HepG2 (cell line): ENCODE results near the gene BRIP1. TPM values are rescaled to one million over a fixed set of nuclear protein-coding genes. Genes with fewer than 3 reads are reported as not detected.

Experiments
- NFYC ChIP-seq: IDR thresholded peaks from 2 replicates; pipeline ENCODE4 v1.6.1; 2016; ENCODE audit warnings: missing genetic modification reagents, missing compliant biosample characterization
- TCF12 ChIP-seq, 2 experiments: fragments of 450-650 bp in 1 of 2; sonication (generic) in 1 of 2; formaldehyde crosslinking in 1 of 2; IDR thresholded peaks; 2 replicates each; pipeline versions ENCODE4 v1.6.1 to v1.8.0; 2017 to 2022; ENCODE audit warnings: antibody characterized with exemption in 1 of 2, mild to moderate bottlenecking in 1 of 2, missing genetic modification reagents in 1 of 2, moderate library complexity in 1 of 2
- ZNF296 ChIP-seq: sonication (generic); formaldehyde crosslinking; conservative IDR thresholded peaks from 2 replicates; pipeline ENCODE4 v1.5.0; 2020; ENCODE audit warnings: mild to moderate bottlenecking, missing genetic modification reagents
- ZNF431 ChIP-seq: sonication (generic); formaldehyde crosslinking; IDR thresholded peaks from 2 replicates; pipeline ENCODE4 v1.9.0; 2022; ENCODE audit warnings: missing genetic modification reagents, low read depth, mild to moderate bottlenecking, borderline replicate concordance
- ZNF781 ChIP-seq: sonication (generic); formaldehyde crosslinking; IDR thresholded peaks from 2 replicates; pipeline ENCODE4 v1.5.1; 2020; ENCODE audit warnings: borderline replicate concordance, mild to moderate bottlenecking, missing genetic modification reagents; ENCODE audit errors: not compliant biosample characterization
- polyA plus RNA-seq, 8 experiments: library from polyadenylated mRNA; depleted of rRNA in 3 of 8; stranded (reverse) in 7 of 8; unstranded in 1 of 8; fragments of >200 nt; fragmentation: Illumina TruSeq in 4 of 8; extraction: Trizol in 4 of 8; gene quantifications; 2 replicates each; pipeline versions ENCODE4 v1.2.1 to v1.2.3, GENCODE V29; 2011 to 2016; ENCODE audit warnings: low read depth in 4 of 8, missing spikeins in 1 of 8, mixed read lengths in 1 of 8; ENCODE audit not compliant: insufficient read depth in 1 of 8
- total RNA-seq, 5 experiments: library from RNA; depleted of rRNA; stranded (reverse); fragments of >200 nt; fragmentation: Illumina TruSeq; extraction: Trizol; gene quantifications; 2 replicates each; pipeline ENCODE4 v1.2.3, GENCODE V29; 2016; ENCODE audit warnings: low read depth in 1 of 5
- TF ChIP-seq, protein P1 (sequence below): sonication (generic); formaldehyde crosslinking; IDR thresholded peaks from 2 replicates; pipeline ENCODE4 v1.4.0; 2020; ENCODE audit warnings: mild to moderate bottlenecking, missing genetic modification reagents

The BRIP1 gene
- total and polyA plus RNA-seq, 2 of the 13 experiments (the other 11 are each of a cell fraction or from before 2014, with no cell fraction given): 3.8 to 27.7 TPM

DNA sequence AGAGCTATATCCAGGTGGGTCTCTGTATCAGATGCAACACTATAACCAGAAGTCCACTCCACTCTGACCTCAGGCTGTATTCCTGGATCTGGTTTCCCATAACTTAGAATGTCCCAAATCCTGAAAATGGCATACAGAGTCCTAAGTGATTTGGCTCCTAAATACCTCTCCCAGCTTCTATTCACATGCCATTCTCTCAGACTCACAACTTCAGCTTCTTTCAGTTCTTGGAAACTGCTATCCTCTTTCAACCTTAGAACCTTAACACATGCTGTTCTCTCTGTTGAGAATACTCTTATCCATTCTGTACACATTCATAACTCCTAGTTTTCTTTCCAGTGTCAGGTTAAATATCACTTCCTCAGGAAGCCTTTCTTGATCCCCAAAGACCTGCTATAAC, 132.0 kb downstream of the BRIP1 start (continued):
- TF ChIP-seq, protein P1, sequence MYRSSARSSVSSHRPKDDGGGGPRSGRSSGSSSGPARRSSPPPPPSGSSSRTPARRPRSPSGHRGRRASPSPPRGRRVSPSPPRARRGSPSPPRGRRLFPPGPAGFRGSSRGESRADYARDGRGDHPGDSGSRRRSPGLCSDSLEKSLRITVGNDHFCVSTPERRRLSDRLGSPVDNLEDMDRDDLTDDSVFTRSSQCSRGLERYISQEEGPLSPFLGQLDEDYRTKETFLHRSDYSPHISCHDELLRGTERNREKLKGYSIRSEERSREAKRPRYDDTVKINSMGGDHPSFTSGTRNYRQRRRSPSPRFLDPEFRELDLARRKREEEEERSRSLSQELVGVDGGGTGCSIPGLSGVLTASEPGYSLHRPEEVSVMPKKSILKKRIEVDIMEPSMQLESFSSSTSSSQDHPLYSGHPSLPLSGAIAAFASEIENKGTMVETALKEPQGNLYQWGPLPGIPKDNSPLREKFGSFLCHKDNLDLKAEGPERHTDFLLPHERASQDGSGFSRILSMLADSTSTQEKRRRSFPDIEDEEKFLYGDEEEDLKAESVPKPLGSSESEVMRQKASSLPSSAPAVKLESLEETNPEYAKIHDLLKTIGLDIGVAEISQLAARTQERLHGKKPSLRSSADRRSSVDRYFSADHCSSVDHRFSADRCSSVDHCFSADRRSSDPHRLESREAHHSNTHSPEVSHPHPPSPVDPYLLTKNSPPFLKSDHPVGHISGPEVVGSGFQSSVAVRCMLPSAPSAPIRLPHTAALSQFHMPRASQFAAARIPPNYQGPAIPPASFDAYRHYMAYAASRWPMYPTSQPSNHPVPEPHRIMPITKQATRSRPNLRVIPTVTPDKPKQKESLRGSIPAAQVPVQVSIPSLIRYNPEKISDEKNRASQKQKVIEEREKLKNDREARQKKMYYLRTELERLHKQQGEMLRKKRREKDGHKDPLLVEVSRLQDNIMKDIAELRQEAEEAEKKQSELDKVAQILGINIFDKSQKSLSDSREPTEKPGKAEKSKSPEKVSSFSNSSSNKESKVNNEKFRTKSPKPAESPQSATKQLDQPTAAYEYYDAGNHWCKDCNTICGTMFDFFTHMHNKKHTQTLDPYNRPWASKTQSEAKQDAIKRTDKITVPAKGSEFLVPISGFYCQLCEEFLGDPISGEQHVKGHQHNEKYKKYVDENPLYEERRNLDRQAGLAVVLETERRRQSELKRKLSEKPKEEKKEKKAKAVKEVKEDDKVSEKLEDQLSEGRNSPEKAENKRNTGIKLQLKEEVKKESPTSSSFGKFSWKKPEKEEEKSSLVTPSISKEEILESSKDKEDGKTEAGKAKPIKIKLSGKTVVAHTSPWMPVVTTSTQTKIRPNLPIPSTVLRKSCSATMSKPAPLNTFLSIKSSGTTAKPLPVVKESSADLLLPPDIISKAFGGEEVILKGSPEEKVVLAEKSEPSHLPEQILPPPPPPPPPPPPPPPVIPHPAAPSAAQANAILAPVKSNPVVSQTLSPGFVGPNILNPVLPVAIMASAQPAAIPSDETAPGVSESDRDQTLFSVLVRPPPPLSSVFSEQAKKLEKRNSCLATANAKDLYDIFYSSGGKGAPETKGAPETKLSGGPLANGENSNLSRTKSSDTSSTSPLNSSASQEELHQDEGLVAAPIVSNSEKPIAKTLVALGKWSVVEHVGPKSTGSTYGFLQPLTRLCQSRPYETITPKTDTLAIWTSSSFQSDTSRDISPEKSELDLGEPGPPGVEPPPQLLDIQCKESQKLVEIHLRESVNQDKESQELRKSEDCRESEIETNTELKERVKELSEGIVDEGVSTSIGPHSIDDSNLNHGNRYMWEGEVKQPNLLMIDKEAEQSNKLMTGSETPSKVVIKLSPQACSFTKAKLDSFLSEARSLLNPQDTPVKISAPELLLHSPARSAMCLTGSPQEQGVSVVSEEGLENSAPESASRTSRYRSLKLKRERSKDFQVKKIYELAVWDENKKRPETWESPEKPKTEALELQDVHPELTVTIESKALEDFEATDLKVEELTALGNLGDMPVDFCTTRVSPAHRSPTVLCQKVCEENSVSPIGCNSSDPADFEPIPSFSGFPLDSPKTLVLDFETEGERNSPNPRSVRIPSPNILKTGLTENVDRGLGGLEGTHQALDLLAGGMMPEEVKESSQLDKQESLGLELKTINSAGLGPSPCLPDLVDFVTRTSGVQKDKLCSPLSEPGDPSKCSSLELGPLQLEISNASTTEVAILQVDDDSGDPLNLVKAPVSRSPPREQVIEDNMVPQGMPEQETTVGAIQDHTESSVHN: no peak
- no peak for TF ChIP-seq ZNF296
- TF ChIP-seq ZNF431 (CRISPR knock-in tag): no peak
- TF ChIP-seq TCF12 (IDR thresholded peaks at IDR 0.05): no peak
- no peak for TF ChIP-seq TCF12 (CRISPR knock-in tag; IDR thresholded peaks at IDR 0.05)
- TF ChIP-seq NFYC (CRISPR knock-in tag): no peak
- TF ChIP-seq ZNF781: no peak
